Prostate gland (tissue), 2 donors: Measurements from ENCODE around the gene BTBD9.

ENCODE experiments used
- CTCF ChIP-seq, 4 experiments: fragments of 200-600 bp in 2 of 4; fragments of 450-650 bp in 2 of 4; sonication (generic) in 2 of 4; IDR thresholded peaks; 1 replicate in 3 of 4; 2 replicates in 1 of 4; pipeline ENCODE4 v1.5.1; 2016 to 2019; ENCODE audit warnings: antibody characterized with exemption in 4 of 4, mild to moderate bottlenecking in 2 of 4, moderate library complexity in 2 of 4
- POLR2A ChIP-seq: fragments of 450-650 bp; IDR thresholded peaks from one replicate; pipeline ENCODE4 v1.6.1; 2016; ENCODE audit warnings: antibody characterized with exemption, mild to moderate bottlenecking

- TF ChIP-seq CTCF (IDR thresholded peaks at IDR 0.05), result no peak
- TF ChIP-seq POLR2A, result no peak
Measured at GRCh38 chr6:38349221-38349620, 290.5 kb downstream of the BTBD9 start.
